ENCODE results near the gene VAPA.

- no peak for TF ChIP-seq MAX (IDR thresholded peaks at IDR 0.05; ENCODE audit: low read depth, low read length)
- TF ChIP-seq CTCF (IDR thresholded peaks at IDR 0.05; ENCODE audit: low read depth, low read length) = no peak
- TF ChIP-seq POLR2A (IDR thresholded peaks at IDR 0.05; ENCODE audit: extremely low read depth, insufficient read length) = no peak
Observed at GRCh38 chr18:9961041-9961440, 47.2 kb downstream of the VAPA start.

Data from NB4 (cell line).